IPS-18a (cell line): ENCODE results near the gene CD8A.
A peak's percentile ranks its signal among the peaks of the same experiment; 100 is the strongest.
"Not testable (repeated sequence)": the region's sequence is repeated elsewhere in the genome, so short reads cannot be mapped to it uniquely, and the experiment has no call there.

ENCODE experiments used
- H3K27ac ChIP-seq: one replicate; pipeline ENCODE4 v1.5.1; 2013; ENCODE audit warnings: low read length
- H3K27me3 ChIP-seq: one replicate; pipeline ENCODE4 v1.6.1; 2013; ENCODE audit warnings: mild to moderate bottlenecking, low read length; ENCODE audit not compliant: control insufficient read depth, insufficient read depth
- H3K36me3 ChIP-seq: one replicate; pipeline ENCODE4 v1.6.1; 2013; ENCODE audit warnings: low read depth, low read length; ENCODE audit not compliant: control insufficient read depth
- H3K4me1 ChIP-seq: one replicate; pipeline ENCODE4 v1.6.1; 2013; ENCODE audit warnings: low read depth, low read length; ENCODE audit not compliant: control insufficient read depth
- H3K4me3 ChIP-seq: one replicate; pipeline ENCODE4 v1.5.1; 2013; ENCODE audit warnings: low read length
- H3K9ac ChIP-seq: one replicate; pipeline ENCODE4 v1.6.1; 2013; ENCODE audit warnings: mild to moderate bottlenecking, low read length, moderate library complexity
- H3K9me3 ChIP-seq: one replicate; pipeline ENCODE4 v1.6.1; 2013; ENCODE audit warnings: low read depth, low read length; ENCODE audit not compliant: control insufficient read depth

CD8A gene

DNA sequence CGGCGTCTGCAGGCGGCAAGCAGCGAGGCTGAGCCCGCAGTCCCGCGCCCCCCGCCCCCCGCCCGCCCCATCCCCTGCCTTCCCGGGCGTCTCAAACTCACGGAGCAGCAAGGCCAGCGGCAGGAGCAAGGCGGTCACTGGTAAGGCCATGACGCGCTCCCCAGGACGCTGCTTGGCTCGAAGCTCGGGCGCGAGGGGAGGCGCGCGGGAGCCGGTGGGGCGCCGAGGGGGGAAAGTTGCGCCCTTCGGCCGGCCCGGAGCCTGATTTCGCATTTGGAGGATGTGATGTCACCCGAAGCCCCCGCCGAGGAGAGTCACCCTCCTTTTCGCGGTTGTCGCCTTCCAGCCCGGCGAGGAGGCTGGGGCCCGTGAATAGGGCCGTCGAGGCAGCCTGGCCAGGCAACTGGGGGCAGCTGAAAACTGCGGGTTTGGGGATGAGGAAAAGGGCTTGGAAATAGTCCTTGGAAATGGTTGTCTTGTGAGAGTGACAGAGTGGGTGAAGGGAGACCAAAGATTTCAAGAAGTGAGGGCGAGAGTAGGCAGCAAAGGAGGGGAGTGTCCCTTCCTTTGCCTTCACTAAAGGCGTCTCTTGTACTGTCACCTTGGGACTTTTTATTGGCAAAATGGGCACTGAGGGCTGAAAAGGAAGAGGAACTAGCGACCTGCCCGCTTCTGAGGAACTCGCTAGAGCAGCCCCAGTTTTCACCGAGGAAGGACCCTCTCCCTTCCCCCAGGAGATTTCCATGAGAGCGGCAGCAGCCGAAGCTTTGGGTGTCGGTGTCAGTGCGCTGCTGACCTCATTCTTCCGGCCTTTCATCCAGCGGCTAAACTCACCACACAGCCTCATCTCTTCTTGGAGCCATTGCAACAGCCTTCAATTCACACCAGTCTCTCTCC lies at the start of gene CD8A:
CD8A (minus strand) TSS at position 238 of the 897 bp plus-strand sequence; CDS start at position 150, 88 bp downstream.
- Histone ChIP-seq H3K9ac (no peak within 1 kb of the TSS), H3K27me3 (peaks cover 43% of the 10 kb centered on the region), H3K9me3 (no peaks in the 10 kb centered on the region), H3K4me1 (peaks cover 5% of the 10 kb centered on the region), H3K4me3 (peak within 1 kb of the TSS; percentile 64), H3K27ac (no peak within 1 kb of the TSS), H3K36me3 (no peaks in the 10 kb centered on the region)

DNA sequence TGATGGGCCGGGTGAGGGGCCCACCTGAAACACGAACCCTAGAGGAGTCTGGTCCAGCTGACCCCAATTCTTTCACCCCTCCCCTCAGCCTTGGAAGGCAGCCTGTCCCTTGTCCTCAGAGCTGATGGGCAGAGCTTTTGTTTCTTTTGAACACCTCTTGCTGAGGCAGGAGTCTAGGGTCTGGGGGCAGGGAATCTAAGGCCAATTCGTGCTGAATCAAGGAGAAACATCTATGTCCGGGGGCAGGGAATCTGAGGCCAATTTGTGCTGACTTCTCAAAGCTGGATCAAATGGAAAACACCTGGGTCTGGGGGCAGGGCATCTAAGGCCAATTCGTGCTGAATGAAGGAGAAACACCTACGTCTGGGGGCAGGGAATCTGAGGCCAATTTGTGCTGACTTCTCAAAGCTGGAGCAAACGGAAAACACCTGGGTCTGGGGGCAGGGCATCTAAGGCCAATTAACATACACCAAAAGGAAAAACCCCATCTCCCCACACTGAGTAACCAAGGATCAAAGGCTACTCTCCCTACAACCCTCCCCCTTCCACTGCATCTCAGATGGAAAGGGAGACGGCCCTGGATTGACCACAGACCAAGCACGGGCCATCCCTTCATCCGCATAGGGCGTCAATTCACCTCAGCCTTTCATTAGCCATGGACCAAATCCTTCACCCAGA lies 49.3 kb upstream of the CD8A start:
- not testable (repeated sequence) for H3K9me3 ChIP-seq, H3K9ac ChIP-seq, H3K36me3 ChIP-seq, H3K4me3 ChIP-seq, H3K4me1 ChIP-seq, H3K27me3 ChIP-seq, H3K27ac ChIP-seq

DNA sequence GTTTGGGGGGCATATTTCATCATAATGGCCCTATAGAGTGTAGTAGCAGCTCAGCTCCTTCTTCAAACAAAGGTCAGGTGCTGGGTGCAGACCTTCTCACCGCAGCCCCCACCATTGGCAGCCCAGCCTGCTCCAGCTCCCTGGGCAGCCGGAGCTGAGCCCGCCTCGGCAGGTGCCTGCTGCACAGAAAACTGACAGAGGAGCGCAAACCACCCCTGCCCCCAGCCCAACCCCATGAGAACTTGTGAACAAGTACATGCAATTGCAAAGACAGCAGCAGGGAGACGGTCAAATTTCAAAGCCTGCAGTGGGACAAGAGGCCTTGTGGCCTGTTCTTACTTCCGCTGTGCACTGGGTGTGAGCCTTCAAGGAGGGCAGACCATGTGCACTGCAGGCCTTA lies 48.7 kb upstream of the CD8A start:
- not testable (repeated sequence) for H3K9ac ChIP-seq, H3K36me3 ChIP-seq, H3K9me3 ChIP-seq, H3K27ac ChIP-seq, H3K27me3 ChIP-seq, H3K4me1 ChIP-seq, H3K4me3 ChIP-seq

DNA sequence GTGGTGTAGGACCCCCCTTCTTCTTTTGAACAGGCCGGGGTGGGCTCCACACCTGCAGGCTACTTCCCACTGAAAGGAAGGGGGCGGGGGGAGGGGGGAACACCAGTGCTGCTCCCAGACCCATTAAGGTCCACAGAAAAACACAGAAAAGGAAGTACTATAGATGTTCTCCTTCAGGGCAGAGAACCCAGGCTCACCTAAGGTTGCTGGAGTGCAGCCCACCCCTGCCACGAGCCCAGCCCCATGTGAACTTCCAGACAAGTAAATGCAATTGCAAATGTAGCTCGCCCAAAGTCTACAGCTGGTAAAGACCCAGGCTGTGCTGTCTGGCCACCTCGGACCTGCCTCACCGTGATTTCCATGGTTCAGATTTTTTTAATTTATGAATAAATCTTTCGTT lies 47.0 kb upstream of the CD8A start:
- H3K9me3 ChIP-seq, H3K9ac ChIP-seq, H3K27me3 ChIP-seq, H3K4me1 ChIP-seq, H3K36me3 ChIP-seq, H3K27ac ChIP-seq, H3K4me3 ChIP-seq: not testable (repeated sequence)

DNA sequence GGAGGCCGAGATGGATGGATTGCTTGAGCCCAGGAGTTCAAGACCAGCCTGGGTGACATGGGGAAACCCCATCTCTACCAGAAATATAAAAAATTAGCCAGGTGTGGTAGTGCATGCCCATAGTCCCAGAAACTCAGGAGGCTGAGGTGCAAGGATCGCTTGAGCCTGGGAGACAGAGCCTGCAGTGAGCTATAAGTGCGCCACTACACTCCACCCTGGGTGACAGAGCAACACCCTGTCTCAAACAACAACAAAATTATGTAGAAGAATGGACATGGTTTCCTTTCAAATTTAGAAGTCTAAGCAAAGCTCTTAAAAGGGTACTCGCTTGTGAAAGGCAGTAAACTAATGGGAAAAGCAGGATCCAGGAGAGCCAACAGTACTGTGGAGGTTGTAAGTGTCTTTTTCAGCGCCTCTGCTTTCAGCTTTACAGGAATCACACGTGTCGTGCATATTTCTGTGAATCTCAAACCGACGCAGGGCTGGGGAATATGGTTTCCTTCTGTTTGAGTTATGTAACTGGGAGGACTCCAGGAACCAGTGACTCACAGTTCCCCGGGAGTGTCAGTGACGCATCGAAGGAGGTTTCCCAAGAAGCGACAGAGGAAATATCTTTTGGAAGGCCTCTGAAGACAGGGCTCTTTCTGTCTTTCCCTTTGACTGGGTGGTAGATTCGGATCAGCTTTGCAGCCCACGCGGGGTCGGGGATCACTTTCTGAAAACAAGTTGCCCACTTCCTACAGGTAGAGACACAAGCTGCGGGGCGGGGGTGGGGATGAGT lies 46.4 kb upstream of the CD8A start:
- not testable (repeated sequence) for H3K27ac ChIP-seq, H3K4me3 ChIP-seq, H3K9me3 ChIP-seq, H3K9ac ChIP-seq, H3K36me3 ChIP-seq, H3K27me3 ChIP-seq, H3K4me1 ChIP-seq

DNA sequence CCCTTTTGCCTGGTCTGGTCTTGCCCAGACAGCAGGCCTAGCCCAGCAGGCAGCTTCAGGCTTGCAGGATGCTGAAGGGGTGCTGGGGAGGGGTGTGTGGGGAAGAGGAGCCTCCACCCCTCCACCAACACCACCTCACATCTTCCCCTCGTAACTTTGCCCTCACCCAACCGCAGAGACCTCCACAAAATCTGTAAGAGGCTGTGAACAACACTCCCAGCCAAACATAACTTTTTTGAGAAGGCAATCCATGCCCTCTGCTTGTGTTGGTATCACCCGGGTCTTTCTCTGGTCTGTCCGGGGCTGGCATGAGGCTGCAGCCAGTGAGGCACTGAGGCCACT lies 44.8 kb upstream of the CD8A start:
- H3K36me3 ChIP-seq, H3K4me3 ChIP-seq, H3K27ac ChIP-seq, H3K4me1 ChIP-seq, H3K27me3 ChIP-seq, H3K9me3 ChIP-seq, H3K9ac ChIP-seq: not testable (repeated sequence)

DNA sequence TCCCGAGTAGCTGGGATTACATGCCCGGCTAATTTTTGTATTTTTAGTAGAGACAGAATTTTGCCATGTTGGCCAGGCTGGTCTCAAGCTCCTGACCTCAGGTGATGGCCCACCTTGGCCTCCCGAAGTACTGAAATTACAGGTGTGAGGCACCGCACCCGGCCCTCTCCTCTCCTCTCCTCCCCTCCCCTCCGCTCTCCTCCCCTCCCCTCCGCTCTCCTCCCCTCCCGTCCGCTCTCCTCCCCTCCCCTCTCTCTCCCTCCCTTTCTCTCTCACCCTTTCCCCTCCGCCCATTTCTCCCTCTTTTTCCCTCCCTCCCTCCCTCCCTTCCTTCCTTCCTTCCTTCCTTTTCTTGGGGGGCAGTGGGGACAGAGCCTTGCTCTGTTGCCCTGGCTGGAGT lies 42.6 kb upstream of the CD8A start:
- Histone ChIP-seq H3K4me1 (no peaks in the 10 kb centered on the region), H3K9me3 (no peaks in the 10 kb centered on the region), H3K4me3 (no peak overlapping the region), H3K36me3 (no peaks in the 10 kb centered on the region), H3K27ac (no peak overlapping the region), H3K27me3 (no peaks in the 10 kb centered on the region), H3K9ac (no peak overlapping the region)

DNA sequence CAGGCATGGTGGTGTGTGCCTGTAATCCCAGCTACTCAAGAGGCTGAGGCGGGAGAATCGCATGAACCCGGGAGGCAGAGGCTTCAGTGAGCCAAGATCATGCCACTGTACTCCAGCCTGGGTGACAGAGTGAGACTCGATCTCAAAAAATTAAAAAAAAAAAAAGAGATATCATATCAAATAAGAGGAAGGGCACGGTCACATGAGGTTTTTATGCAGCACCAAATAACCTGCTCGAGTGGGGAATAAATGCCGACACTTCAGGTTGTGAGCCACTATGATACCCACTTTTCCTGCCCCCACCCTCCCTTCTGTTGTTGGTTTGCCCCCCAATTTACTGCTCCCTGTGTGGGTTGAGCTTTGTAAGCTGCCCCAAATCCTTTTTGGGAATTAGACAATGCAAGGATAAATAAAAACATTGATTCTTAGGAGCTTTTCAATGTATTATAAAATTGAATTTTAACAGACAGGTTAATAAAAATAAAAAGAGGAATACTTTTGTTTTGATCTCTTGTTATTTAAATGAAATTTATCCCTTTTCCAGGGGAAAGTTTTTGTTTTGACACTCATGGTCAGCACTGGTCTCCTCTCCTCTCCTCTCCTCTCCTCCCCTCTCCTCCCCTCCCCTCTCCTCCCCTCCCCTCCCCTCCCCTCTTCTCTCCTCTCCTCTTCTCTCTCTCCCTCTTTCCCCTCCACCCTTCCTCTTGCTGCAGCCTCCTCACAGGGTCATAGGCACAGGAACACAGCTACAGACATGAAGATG lies 41.8 kb upstream of the CD8A start:
- Histone ChIP-seq H3K4me3 (no peak overlapping the region), H3K27ac (no peak overlapping the region), H3K4me1 (no peaks in the 10 kb centered on the region), H3K27me3 (no peaks in the 10 kb centered on the region), H3K36me3 (no peaks in the 10 kb centered on the region), H3K9me3 (no peaks in the 10 kb centered on the region), H3K9ac (no peak overlapping the region)

DNA sequence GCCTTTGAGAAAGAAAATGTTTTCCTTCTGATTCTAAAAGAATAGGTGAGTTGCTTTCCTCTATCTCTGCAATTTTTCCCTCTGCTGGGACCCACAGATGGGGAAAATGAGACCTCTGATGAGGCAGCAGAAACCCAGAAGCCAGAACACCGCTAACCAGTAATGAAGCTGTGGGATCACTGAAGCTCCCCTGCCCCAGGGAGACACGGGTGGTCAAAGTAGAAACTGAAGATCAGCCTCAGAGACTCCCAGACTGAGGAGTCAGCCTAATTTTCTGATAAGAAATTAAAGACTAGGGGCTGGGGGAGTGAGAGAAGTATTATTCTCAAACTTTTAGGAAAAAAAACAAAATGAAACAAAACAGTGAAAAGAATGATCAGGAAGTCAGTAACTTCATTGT lies 40.8 kb upstream of the CD8A start:
- H3K9me3 ChIP-seq: no peaks in the 10 kb centered on the region
- no peak overlapping the region for H3K9ac ChIP-seq
- H3K27ac ChIP-seq: no peak overlapping the region
- no peaks in the 10 kb centered on the region for H3K4me1 ChIP-seq
- H3K27me3 ChIP-seq: no peaks in the 10 kb centered on the region
- H3K36me3 ChIP-seq: no peaks in the 10 kb centered on the region
- H3K4me3 ChIP-seq: no peak overlapping the region

DNA sequence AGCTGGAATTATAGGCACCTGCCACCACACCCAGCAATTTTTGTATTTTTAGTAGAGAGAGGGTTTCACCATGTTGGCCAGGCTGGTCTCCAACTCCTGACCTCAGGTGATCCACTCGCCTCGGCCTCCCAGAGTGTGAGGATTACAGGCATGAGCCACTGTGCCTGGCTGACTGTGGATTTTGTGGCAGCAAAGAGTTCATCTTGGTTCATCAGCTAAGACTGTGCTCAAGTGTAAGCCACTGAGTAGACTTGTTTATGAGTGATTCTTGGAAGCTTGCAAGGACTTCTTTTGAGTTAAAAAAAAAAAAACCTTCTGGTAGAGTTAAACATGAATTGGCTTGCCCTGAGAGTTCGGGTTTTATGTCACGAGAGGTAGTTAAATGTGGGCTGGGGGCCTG lies 36.2 kb upstream of the CD8A start:
- no peaks in the 10 kb centered on the region for H3K36me3 ChIP-seq
- H3K9me3 ChIP-seq: no peaks in the 10 kb centered on the region
- H3K4me3 ChIP-seq: no peak overlapping the region
- no peak overlapping the region for H3K9ac ChIP-seq
- H3K27me3 ChIP-seq: no peaks in the 10 kb centered on the region
- no peaks in the 10 kb centered on the region for H3K4me1 ChIP-seq
- H3K27ac ChIP-seq: no peak overlapping the region

DNA sequence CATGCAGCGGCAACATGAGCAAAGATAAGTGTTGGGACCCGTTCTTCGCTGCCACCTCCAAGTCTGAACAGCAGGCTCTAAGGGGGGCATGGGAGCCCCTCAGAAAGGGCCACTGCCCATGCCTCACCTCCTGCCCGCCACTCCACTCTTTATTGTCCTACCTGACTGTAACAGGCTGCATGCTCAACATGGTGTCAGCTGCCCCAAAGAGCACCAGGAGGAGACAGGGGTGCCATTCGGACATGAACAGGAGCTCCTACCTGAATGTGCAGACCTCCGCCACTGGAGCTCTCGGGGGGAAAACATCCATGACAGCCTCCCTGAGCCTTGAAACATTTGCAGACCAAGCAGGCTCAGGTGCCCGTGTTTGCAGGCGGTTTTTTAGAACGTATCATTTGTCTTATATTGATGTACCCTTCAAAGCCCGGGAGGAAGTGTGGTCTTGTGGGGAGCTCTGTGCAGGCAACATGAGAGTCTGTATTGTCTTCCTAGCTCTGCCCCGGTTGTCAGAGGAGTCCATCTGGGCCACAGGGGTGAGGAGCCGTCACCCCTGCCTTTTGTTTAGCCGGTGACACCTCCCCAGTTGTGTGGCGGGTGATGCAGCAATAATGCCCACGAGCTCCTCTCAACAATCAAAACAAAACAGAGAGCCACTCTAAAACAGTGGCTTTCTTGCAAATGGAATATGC lies 35.1 kb upstream of the CD8A start:
- no peak overlapping the region for H3K27ac ChIP-seq
- H3K9ac ChIP-seq: no peak overlapping the region
- no peaks in the 10 kb centered on the region for H3K27me3 ChIP-seq
- H3K9me3 ChIP-seq: no peaks in the 10 kb centered on the region
- H3K4me3 ChIP-seq: no peak overlapping the region
- no peaks in the 10 kb centered on the region for H3K4me1 ChIP-seq
- H3K36me3 ChIP-seq: no peaks in the 10 kb centered on the region
